Measurements from ENCODE around the gene COL18A1. TPM values are rescaled to one million over a fixed set of nuclear protein-coding genes. Genes with fewer than 3 reads are reported as not detected.
"Not testable (repeated sequence)": the region's sequence is repeated elsewhere in the genome, so short reads cannot be mapped to it uniquely, and the experiment has no call there.

The COL18A1 gene
- total RNA-seq, 4 donors from 2014 or later: 64.7 to 110 (median 98.9) TPM

GRCh38 chr21:45522986-45523385 lies 118.0 kb downstream of the COL18A1 start:
- no peak for TF ChIP-seq CTCF (IDR thresholded peaks at IDR 0.05)
- no peak for DNase-seq (ENCODE audit: low spot score)
- no peak for ATAC-seq (ENCODE audit: low FRiP score)

- TF ChIP-seq CTCF (IDR thresholded peaks at IDR 0.05): no peak
- no peak for DNase-seq (ENCODE audit: low spot score)
- ATAC-seq (ENCODE audit: low FRiP score): no peak
Measured at GRCh38 chr21:45523411-45524101, 118.6 kb downstream of the COL18A1 start.

GRCh38 chr21:45524756-45525152 lies 119.8 kb downstream of the COL18A1 start:
- no peak for TF ChIP-seq CTCF (IDR thresholded peaks at IDR 0.05)
- DNase-seq (ENCODE audit: low spot score) (no peak), ATAC-seq (ENCODE audit: low FRiP score) (no peak)

GRCh38 chr21:45525153-45525909 lies 120.4 kb downstream of the COL18A1 start:
- no peak for TF ChIP-seq CTCF (IDR thresholded peaks at IDR 0.05)
- ATAC-seq (ENCODE audit: low FRiP score) (no peak), DNase-seq (ENCODE audit: low spot score) (no peak)

- no peak for ATAC-seq (ENCODE audit: low FRiP score)
- TF ChIP-seq CTCF (IDR thresholded peaks at IDR 0.05): no peak
- DNase-seq (ENCODE audit: low spot score): no peak
Measured at GRCh38 chr21:45525910-45526306, 120.9 kb downstream of the COL18A1 start.

- ATAC-seq (ENCODE audit: low FRiP score); DNase-seq (ENCODE audit: low spot score): not testable (repeated sequence)
Measured at GRCh38 chr21:45527151-45527999, 122.4 kb downstream of the COL18A1 start.

GRCh38 chr21:45528028-45528705 lies 123.2 kb downstream of the COL18A1 start:
- DNase-seq (ENCODE audit: low spot score): no peak
- ATAC-seq (ENCODE audit: low FRiP score): no peak
- no peak for TF ChIP-seq CTCF (IDR thresholded peaks at IDR 0.05)
